ENCODE data around the gene USP30. TPM values are rescaled to one million over a fixed set of nuclear protein-coding genes. Genes with fewer than 3 reads are reported as not detected.

The USP30 gene
- total and polyA plus RNA-seq, 10 of the 15 experiments (the other 5 are each of a cell fraction or from before 2014, with no cell fraction given), result 2.1 to 16.2 (median 6.4) TPM

- no peak for ATAC-seq
- 71% methylated on average over 1 of the region's 1 CpG for WGBS (ENCODE audit: insufficient coverage, insufficient replicate concordance, low lambda C conversion rate, missing lambda C conversion rate)
- Histone ChIP-seq H3K9ac (ENCODE audit: control insufficient read depth, insufficient read depth, low read length) (no peak overlapping the region), H3K36me3 (ENCODE audit: control insufficient read depth in 2 of 2, insufficient read depth in 2 of 2, low read length in 1 of 2) (no peaks in the 10 kb centered on the region; a peak in 1 of 4 replicates), H3K4me1 (ENCODE audit: control insufficient read depth, insufficient read depth, low read length) (peaks cover 5% of the 10 kb centered on the region), H3K4me2 (ENCODE audit: control insufficient read depth, insufficient read depth) (no peak overlapping the region), H4K20me1 (ENCODE audit: control insufficient read depth, insufficient read depth) (no peaks in the 10 kb centered on the region), H3K4me3 (no peak overlapping the region), H2AFZ (ENCODE audit: control insufficient read depth, low read depth, low read length) (no peak overlapping the region), H3K27ac (ENCODE audit: control insufficient read depth, insufficient read depth) (no peak overlapping the region), H3K27me3 (replicated peaks in 1 of 2; ENCODE audit: control insufficient read depth in 2 of 2, insufficient read depth in 2 of 2, low read length in 1 of 2) (no peaks in the 10 kb centered on the region), H3K9me3 (replicated peaks; ENCODE audit: control insufficient read depth, insufficient read depth, low read length) (no peaks in the 10 kb centered on the region; the same call in 2 of the 3 replicates), H3K79me2 (ENCODE audit: control insufficient read depth, insufficient read depth, low read length) (no peaks in the 10 kb centered on the region)
- ChIA-PET CTCF (no interaction called here), SMC1A (ENCODE audit: uncharacterized antibody, unreplicated experiment) (no interaction called here), POLR2A (no interaction called here), RAD21 (ENCODE audit: unreplicated experiment) (no interaction called here)
- intact Hi-C loops (cut with micrococcal nuclease; ENCODE audit: unreplicated experiment) (no loop called here), in situ Hi-C loops (cut with MboI) (no loop called here)
- no peak for DNase-seq (ENCODE audit: low read depth, low spot score)
- FAIRE-seq, result no peak
- BruUV-seq (replicated peaks), result no TSS peak
- no peak for TF ChIP-seq CREB1 (IDR thresholded peaks at IDR 0.05; ENCODE audit: low read depth)
- TF ChIP-seq MYC (IDR thresholded peaks at IDR 0.05; ENCODE audit: insufficient read depth, insufficient read length, insufficient replicate concordance, low read length, severe bottlenecking), result no peak
- no peak for TF ChIP-seq ATF3 (IDR thresholded peaks at IDR 0.05; ENCODE audit: borderline replicate concordance, extremely low read depth, low read depth, low read length)
- no peak for TF ChIP-seq CEBPB (IDR thresholded peaks at IDR 0.05; ENCODE audit: borderline replicate concordance in 1 of 2, low read depth in 2 of 2, low read length in 2 of 2)
- TF ChIP-seq SUPT20H (IDR thresholded peaks at IDR 0.05; ENCODE audit: borderline replicate concordance, control insufficient read depth, low read depth, low read length), result no peak
- TF ChIP-seq E2F4 (IDR thresholded peaks at IDR 0.05; ENCODE audit: low read depth, low read length), result no peak
- TF ChIP-seq SRF (IDR thresholded peaks at IDR 0.05; ENCODE audit: low read depth in 2 of 2, low read length in 2 of 2), result no peak
- TF ChIP-seq STAT3 (IDR thresholded peaks at IDR 0.05; ENCODE audit: low read depth, low read length), result no peak
- TF ChIP-seq CEBPZ (IDR thresholded peaks at IDR 0.05; ENCODE audit: low read depth, low read length), result no peak
- TF ChIP-seq E2F8 (IDR thresholded peaks at IDR 0.05; ENCODE audit: low read depth, partially characterized antibody), result no peak
- TF ChIP-seq ZBTB11 (CRISPR knock-in tag; IDR thresholded peaks at IDR 0.05), result no peak
- no peak for TF ChIP-seq POLR2A (IDR thresholded peaks at IDR 0.05; ENCODE audit: low read depth, low read length)
- TF ChIP-seq NR2C2 (IDR thresholded peaks at IDR 0.05; ENCODE audit: borderline replicate concordance, control insufficient read depth, insufficient read length, low read depth), result no peak
Measured at GRCh38 chr12:109065853-109066193, 13.4 kb downstream of the USP30 start.

Measured in GM12878 (cell line).